Lower lobe of right lung (tissue), 2 donors: ENCODE data around the gene RMC1. TPM values are rescaled to one million over a fixed set of nuclear protein-coding genes. Genes with fewer than 3 reads are reported as not detected.

Source experiments
- ATAC-seq, 2 donors: fragments of 200-7000 bp; cut with Tn5 transposase; one replicate each; pipeline ENCODE4 v1.9.1; 2020 to 2022; ENCODE audit warnings: mild to moderate bottlenecking in 2 of 2, moderate library complexity in 2 of 2
- DNase-seq: peaks from one replicate; pipeline ENCODE4 v3.0.0-alpha.2; 2020
- H3K27ac ChIP-seq: fragments of 200-600 bp; one replicate; pipeline ENCODE4 v1.8.0; 2022
- H3K27me3 ChIP-seq: fragments of 200-600 bp; one replicate; pipeline ENCODE4 v1.8.0; 2022; ENCODE audit warnings: low read depth
- H3K36me3 ChIP-seq: fragments of 200-600 bp; one replicate; pipeline ENCODE4 v1.8.0; 2022; ENCODE audit warnings: mild to moderate bottlenecking
- H3K4me1 ChIP-seq: fragments of 200-600 bp; one replicate; pipeline ENCODE4 v1.8.0; 2022
- H3K4me3 ChIP-seq: fragments of 200-600 bp; one replicate; pipeline ENCODE4 v1.8.0; 2022; ENCODE audit warnings: mild to moderate bottlenecking
- H3K9me3 ChIP-seq: fragments of 200-600 bp; one replicate; pipeline ENCODE4 v1.8.0; 2022
- CTCF ChIP-seq: fragments of 200-600 bp; IDR thresholded peaks from one replicate; pipeline ENCODE4 v1.8.0; 2022; ENCODE audit warnings: antibody characterized with exemption, mild to moderate bottlenecking
- intact Hi-C: fragments of 100-400 bp; cut with DNase I; formaldehyde crosslinking; loops from one replicate; pipeline ENCODE4 v1.11.0; 2022
- total RNA-seq: library from RNA; stranded (reverse); fragmentation: NEBNext Ultra II Directional; extraction: Animal tissue kit (Norgen Biotek cat#: 25700); gene quantifications from one replicate; pipeline ENCODE4 v1.2.1, GENCODE V29; 2021
- donor health status: DM: no; HTN: yes; CAD: no; lungs with severe emphysema.

RMC1 gene
- total RNA-seq, 1 donor from 2014 or later, result 34.2 TPM

GRCh38 chr18:23493654-23494053 lies 9.7 kb upstream of the RMC1 start:
- no peak overlapping the region for H3K27ac ChIP-seq
- H3K4me3 ChIP-seq, result no peak overlapping the region
- H3K4me1 ChIP-seq, result no peaks in the 10 kb centered on the region
- no peaks in the 10 kb centered on the region for H3K9me3 ChIP-seq
- H3K27me3 ChIP-seq, result no peaks in the 10 kb centered on the region
- no peak for DNase-seq
- intact Hi-C loops, result no loop called here
- no peak for ATAC-seq
- H3K36me3 ChIP-seq, result no peaks in the 10 kb centered on the region
- no peak for TF ChIP-seq CTCF

- Histone ChIP-seq H3K4me3 (no peak overlapping the region), H3K36me3 (no peaks in the 10 kb centered on the region), H3K27ac (no peak overlapping the region), H3K9me3 (no peaks in the 10 kb centered on the region), H3K4me1 (peaks cover 8% of the 10 kb centered on the region), H3K27me3 (no peaks in the 10 kb centered on the region)
- DNase-seq (no peak), ATAC-seq (no peak)
- TF ChIP-seq CTCF, result no peak
- intact Hi-C loops, result no loop called here
These were observed 8.3 kb upstream of the RMC1 start for GRCh38 chr18:23494992-23495391.

- Histone ChIP-seq H3K27me3 (no peaks in the 10 kb centered on the region), H3K27ac (no peak overlapping the region), H3K4me1 (peaks cover 8% of the 10 kb centered on the region), H3K9me3 (no peaks in the 10 kb centered on the region), H3K4me3 (no peak overlapping the region), H3K36me3 (no peaks in the 10 kb centered on the region)
- no peak for TF ChIP-seq CTCF
- no peak for DNase-seq
- intact Hi-C loops, result no loop called here
- peak; percentile 52 to 72 for ATAC-seq
These were observed 7.4 kb upstream of the RMC1 start for GRCh38 chr18:23495723-23496440.

DNA sequence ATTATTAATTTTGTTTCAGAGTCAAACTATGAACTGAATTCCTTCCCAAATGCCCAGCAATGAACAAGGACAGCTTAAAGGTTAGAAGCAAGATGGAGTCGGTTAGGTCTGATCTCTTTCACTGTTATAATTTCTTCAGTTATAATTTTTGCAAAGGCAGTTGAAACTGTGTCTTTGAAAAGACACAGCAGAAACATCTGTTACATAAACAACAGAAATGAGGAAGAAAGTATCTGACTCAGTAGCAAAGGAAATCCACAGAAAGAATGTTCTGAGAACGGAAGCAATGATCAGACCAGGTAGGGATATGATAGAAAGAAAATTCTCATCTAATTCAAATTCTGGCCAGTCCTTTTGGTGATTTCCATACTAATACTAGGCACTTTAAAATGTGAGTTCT lies 5.2 kb upstream of the RMC1 start:
- no peak for TF ChIP-seq CTCF
- DNase-seq, result no peak
- no peak for ATAC-seq
- H3K4me3 ChIP-seq, result no peak overlapping the region
- H3K9me3 ChIP-seq, result no peaks in the 10 kb centered on the region
- H3K36me3 ChIP-seq, result no peaks in the 10 kb centered on the region
- H3K27me3 ChIP-seq, result no peaks in the 10 kb centered on the region
- intact Hi-C loops, result no loop called here
- H3K4me1 ChIP-seq, result peaks cover 15% of the 10 kb centered on the region
- H3K27ac ChIP-seq, result no peak overlapping the region

GRCh38 chr18:23498877-23499276 lies 4.4 kb upstream of the RMC1 start:
- DNase-seq, result peak; percentile 78
- H3K4me3 ChIP-seq, result no peak overlapping the region
- H3K36me3 ChIP-seq, result no peaks in the 10 kb centered on the region
- H3K4me1 ChIP-seq, result peaks cover 15% of the 10 kb centered on the region
- no peaks in the 10 kb centered on the region for H3K9me3 ChIP-seq
- intact Hi-C loops, result no loop called here
- peak; percentile 48 to 57 for ATAC-seq
- no peak overlapping the region for H3K27ac ChIP-seq
- peak; percentile 87 for TF ChIP-seq CTCF
- no peaks in the 10 kb centered on the region for H3K27me3 ChIP-seq
